ENCODE measurements around the gene TMPRSS7. TPM values are rescaled to one million over a fixed set of nuclear protein-coding genes. Genes with fewer than 3 reads are reported as not detected.
A peak's percentile ranks its signal among the peaks of the same experiment; 100 is the strongest.

The TMPRSS7 gene
- total RNA-seq, 2 donors from 2014 or later, result 0.24 to 1.6 TPM

DNA sequence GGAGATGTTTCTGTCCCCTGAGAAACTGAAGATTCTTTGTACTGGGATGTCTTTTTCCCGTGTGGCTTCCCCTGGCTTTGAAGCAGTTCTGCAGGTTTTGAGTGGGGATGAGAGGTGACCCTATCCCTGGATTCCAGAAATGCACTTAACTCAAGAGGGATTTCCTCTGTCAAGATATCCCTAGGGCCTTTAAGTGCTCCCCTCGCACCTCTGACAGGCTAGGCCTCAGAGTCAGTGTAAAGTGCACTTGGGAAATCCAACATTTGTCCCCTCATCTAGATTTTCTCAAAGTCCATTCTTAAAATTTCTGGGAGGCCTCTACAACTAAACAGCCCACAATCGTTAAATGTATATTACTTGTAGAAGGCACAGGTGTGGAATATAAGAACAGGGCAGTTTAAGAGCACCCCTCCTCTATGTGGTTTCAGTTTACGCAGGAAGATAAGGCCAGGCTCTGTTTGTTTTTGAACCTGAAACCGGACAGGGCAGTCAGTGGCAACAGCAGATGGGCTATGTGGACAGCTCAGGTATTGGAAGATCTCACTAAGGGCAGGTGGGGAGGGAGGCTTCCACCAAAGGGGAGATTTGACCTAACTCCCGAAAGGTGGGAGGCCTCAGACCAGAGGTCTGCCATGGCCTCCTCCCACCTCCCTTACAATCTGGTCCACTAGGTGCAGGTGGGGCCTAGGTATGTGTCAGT lies 56.5 kb downstream of the TMPRSS7 start:
- no peak overlapping the region for H3K4me3 Mint-ChIP-seq

GRCh38 chr3:112092496-112093179 lies 58.1 kb downstream of the TMPRSS7 start:
- H3K27ac Mint-ChIP-seq, result peak overlapping the region; percentile 4
- H3K36me3 Mint-ChIP-seq (ENCODE audit: low read depth), result peaks cover 24% of the 10 kb centered on the region
- no peak for ATAC-seq (replicated peaks)
- peaks cover 28% of the 10 kb centered on the region for H3K4me1 Mint-ChIP-seq
- H3K4me3 Mint-ChIP-seq, result peak overlapping the region; percentile 25
- H3K27me3 Mint-ChIP-seq, result no peaks in the 10 kb centered on the region
- no peaks in the 10 kb centered on the region for H3K9me3 Mint-ChIP-seq

More for the DNA sequence above, 56.5 kb downstream of the TMPRSS7 start:
- no peaks in the 10 kb centered on the region for H3K9me3 Mint-ChIP-seq
- H3K4me1 Mint-ChIP-seq, result peaks cover 31% of the 10 kb centered on the region
- peak overlapping the region; percentile 51 for H3K27ac Mint-ChIP-seq
- H3K36me3 Mint-ChIP-seq (ENCODE audit: low read depth), result peaks cover 24% of the 10 kb centered on the region
- H3K27me3 Mint-ChIP-seq, result no peaks in the 10 kb centered on the region
- ATAC-seq (replicated peaks), result no peak

DNA sequence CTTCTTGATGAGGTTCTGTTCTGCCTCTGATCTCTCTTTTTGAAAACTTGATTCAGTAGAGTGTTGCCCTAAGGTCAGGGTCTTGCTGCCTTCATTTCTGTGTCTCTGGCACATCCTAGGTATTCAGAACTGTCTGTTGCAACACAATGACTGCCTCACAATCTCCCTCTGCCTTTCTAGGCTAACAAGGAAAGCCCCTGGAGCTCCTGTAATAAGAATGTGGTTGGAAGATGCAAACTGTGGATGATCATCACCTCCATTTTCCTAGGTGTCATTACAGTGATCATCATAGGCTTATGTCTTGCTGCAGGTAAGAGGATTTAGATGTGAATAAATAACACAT lies 58.6 kb downstream of the TMPRSS7 start:
- H3K27ac Mint-ChIP-seq, result peak overlapping the region; percentile 4
- peaks cover 27% of the 10 kb centered on the region for H3K4me1 Mint-ChIP-seq
- no peaks in the 10 kb centered on the region for H3K27me3 Mint-ChIP-seq
- H3K9me3 Mint-ChIP-seq, result no peaks in the 10 kb centered on the region
- ATAC-seq (replicated peaks), result no peak
- H3K36me3 Mint-ChIP-seq (ENCODE audit: low read depth), result peaks cover 24% of the 10 kb centered on the region
- peak overlapping the region; percentile 25 for H3K4me3 Mint-ChIP-seq

DNA sequence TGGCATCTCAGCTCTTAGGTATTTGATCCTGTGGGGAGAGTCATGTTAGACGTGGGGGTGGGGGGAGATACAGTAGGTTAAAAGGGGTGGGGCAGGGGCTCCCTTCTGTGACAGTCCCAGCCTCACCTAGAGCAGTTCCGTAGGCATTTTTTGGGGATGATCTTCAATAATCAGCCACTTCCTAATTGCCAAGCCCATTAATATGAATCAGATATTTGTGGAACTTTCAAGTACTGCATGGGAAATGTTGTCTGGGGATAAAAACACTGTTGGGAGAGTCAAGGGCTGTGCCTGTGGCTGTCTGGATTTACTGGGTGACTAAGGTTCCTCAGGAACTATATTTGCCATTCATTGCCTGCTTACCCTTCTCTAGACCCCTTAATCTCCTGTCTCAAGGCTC lies 61.2 kb downstream of the TMPRSS7 start:
- H3K27me3 Mint-ChIP-seq, result no peaks in the 10 kb centered on the region
- H3K36me3 Mint-ChIP-seq (ENCODE audit: low read depth), result peaks cover 24% of the 10 kb centered on the region
- ATAC-seq (replicated peaks), result no peak
- H3K9me3 Mint-ChIP-seq, result no peaks in the 10 kb centered on the region
- no peak overlapping the region for H3K4me3 Mint-ChIP-seq
- H3K4me1 Mint-ChIP-seq, result peaks cover 23% of the 10 kb centered on the region
- no peak overlapping the region for H3K27ac Mint-ChIP-seq

GRCh38 chr3:112096176-112096575 lies 61.6 kb downstream of the TMPRSS7 start:
- no peaks in the 10 kb centered on the region for H3K9me3 Mint-ChIP-seq
- H3K36me3 Mint-ChIP-seq (ENCODE audit: low read depth), result peaks cover 24% of the 10 kb centered on the region
- H3K4me1 Mint-ChIP-seq, result peaks cover 23% of the 10 kb centered on the region
- no peak for ATAC-seq (replicated peaks)
- H3K27me3 Mint-ChIP-seq, result no peaks in the 10 kb centered on the region
- no peak overlapping the region for H3K4me3 Mint-ChIP-seq
- no peak overlapping the region for H3K27ac Mint-ChIP-seq

DNA sequence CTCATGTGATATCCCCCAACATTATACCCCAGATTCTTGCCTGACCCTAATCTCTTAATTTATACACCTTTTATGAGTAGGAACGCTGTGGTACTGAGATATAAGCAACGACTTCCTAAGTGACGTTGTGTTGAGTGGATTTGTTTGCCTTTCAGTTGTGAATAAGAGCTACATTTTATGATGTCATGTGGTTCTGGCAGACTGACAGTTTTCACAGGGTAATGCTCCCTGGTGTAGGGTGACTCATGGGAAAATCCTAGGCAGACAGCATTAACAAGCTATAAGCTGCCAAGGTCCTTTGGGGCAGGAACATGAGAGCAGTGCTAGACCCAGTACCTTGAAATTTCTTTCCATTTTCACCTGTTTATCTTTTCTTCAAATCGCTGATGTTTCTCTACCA lies 62.8 kb downstream of the TMPRSS7 start:
- peak overlapping the region; percentile 8 for H3K4me3 Mint-ChIP-seq
- no peaks in the 10 kb centered on the region for H3K9me3 Mint-ChIP-seq
- peak; percentile 99 for ATAC-seq (replicated peaks)
- no peaks in the 10 kb centered on the region for H3K27me3 Mint-ChIP-seq
- peaks cover 20% of the 10 kb centered on the region for H3K4me1 Mint-ChIP-seq
- H3K36me3 Mint-ChIP-seq (ENCODE audit: low read depth), result peaks cover 24% of the 10 kb centered on the region
- H3K27ac Mint-ChIP-seq, result peak overlapping the region; percentile 83

GRCh38 chr3:112101916-112102315 lies 67.4 kb downstream of the TMPRSS7 start:
- peaks cover 11% of the 10 kb centered on the region for H3K4me1 Mint-ChIP-seq
- no peak overlapping the region for H3K4me3 Mint-ChIP-seq
- ATAC-seq (replicated peaks), result no peak
- H3K36me3 Mint-ChIP-seq (ENCODE audit: low read depth), result peaks cover 15% of the 10 kb centered on the region
- H3K27me3 Mint-ChIP-seq, result no peaks in the 10 kb centered on the region
- H3K27ac Mint-ChIP-seq, result no peak overlapping the region
- no peaks in the 10 kb centered on the region for H3K9me3 Mint-ChIP-seq

- Mint-ChIP-seq H3K36me3 (ENCODE audit: low read depth) (peaks cover 31% of the 10 kb centered on the region), H3K4me3 (no peak overlapping the region), H3K9me3 (no peaks in the 10 kb centered on the region), H3K27me3 (no peaks in the 10 kb centered on the region), H3K27ac (no peak overlapping the region), H3K4me1 (no peaks in the 10 kb centered on the region)
- no peak for ATAC-seq (replicated peaks)
Measured at GRCh38 chr3:112104774-112105173, 70.2 kb downstream of the TMPRSS7 start.

- Mint-ChIP-seq H3K4me1 (peaks cover 5% of the 10 kb centered on the region), H3K4me3 (no peak overlapping the region), H3K27me3 (no peaks in the 10 kb centered on the region), H3K36me3 (ENCODE audit: low read depth) (peaks cover 51% of the 10 kb centered on the region), H3K9me3 (no peaks in the 10 kb centered on the region), H3K27ac (no peak overlapping the region)
- ATAC-seq (replicated peaks), result no peak
Measured at GRCh38 chr3:112109322-112109721, 74.8 kb downstream of the TMPRSS7 start.

DNA sequence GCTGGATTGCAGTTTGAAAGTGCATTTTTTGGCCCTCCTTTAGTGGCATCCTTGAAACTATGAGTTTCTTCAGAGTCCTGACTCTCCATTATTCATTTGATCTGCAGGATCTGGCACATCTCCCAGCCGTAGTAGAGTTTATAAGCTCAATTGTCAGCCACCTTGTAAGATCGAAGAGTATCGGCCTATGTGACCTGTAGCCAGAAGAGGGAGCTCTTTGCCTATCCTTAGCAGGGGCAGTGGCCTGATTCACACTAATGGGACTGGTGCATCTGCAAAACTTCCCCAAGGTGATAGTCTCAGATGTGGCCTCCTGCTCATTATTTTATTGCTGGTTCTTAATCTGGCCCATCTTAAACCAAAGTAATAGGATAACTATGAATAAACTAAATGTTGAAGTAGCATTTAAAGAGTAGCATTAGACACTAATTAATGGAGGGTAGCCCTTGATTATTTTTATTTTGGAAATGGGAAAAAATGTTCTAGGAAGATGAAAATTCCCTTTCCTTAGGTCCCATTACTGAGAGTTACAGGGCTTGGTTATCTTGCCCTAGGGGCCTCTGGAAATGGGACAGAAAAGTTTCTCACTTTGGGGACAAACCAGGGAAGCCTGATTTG lies 77.4 kb downstream of the TMPRSS7 start:
- H3K4me1 Mint-ChIP-seq, result peaks cover 10% of the 10 kb centered on the region
- no peaks in the 10 kb centered on the region for H3K27me3 Mint-ChIP-seq
- H3K36me3 Mint-ChIP-seq (ENCODE audit: low read depth), result peaks cover 62% of the 10 kb centered on the region
- ATAC-seq (replicated peaks), result peak; percentile 90
- H3K9me3 Mint-ChIP-seq, result no peaks in the 10 kb centered on the region
- H3K4me3 Mint-ChIP-seq, result no peak overlapping the region
- H3K27ac Mint-ChIP-seq, result peak overlapping the region; percentile 69

GRCh38 chr3:112114576-112115160 lies 80.1 kb downstream of the TMPRSS7 start:
- Mint-ChIP-seq H3K4me1 (peaks cover 13% of the 10 kb centered on the region), H3K36me3 (ENCODE audit: low read depth) (peaks cover 75% of the 10 kb centered on the region), H3K27me3 (no peaks in the 10 kb centered on the region), H3K4me3 (no peak overlapping the region), H3K27ac (peak overlapping the region; percentile 33), H3K9me3 (no peaks in the 10 kb centered on the region)
- ATAC-seq (replicated peaks), result no peak

GRCh38 chr3:112115161-112115739 lies 80.7 kb downstream of the TMPRSS7 start:
- Mint-ChIP-seq H3K4me1 (peaks cover 15% of the 10 kb centered on the region), H3K4me3 (no peak overlapping the region), H3K27ac (peak overlapping the region; percentile 33), H3K27me3 (no peaks in the 10 kb centered on the region), H3K36me3 (ENCODE audit: low read depth) (peaks cover 72% of the 10 kb centered on the region), H3K9me3 (no peaks in the 10 kb centered on the region)
- peak; percentile 68 for ATAC-seq (replicated peaks)

- Mint-ChIP-seq H3K4me1 (peaks cover 15% of the 10 kb centered on the region), H3K27me3 (no peaks in the 10 kb centered on the region), H3K4me3 (no peak overlapping the region), H3K36me3 (ENCODE audit: low read depth) (peaks cover 65% of the 10 kb centered on the region), H3K27ac (peak overlapping the region; percentile 23), H3K9me3 (no peaks in the 10 kb centered on the region)
- no peak for ATAC-seq (replicated peaks)
Measured at GRCh38 chr3:112115806-112116383, 81.4 kb downstream of the TMPRSS7 start.

- Mint-ChIP-seq H3K4me1 (peaks cover 12% of the 10 kb centered on the region), H3K27me3 (no peaks in the 10 kb centered on the region), H3K4me3 (no peak overlapping the region), H3K9me3 (no peaks in the 10 kb centered on the region), H3K36me3 (ENCODE audit: low read depth) (peaks cover 61% of the 10 kb centered on the region), H3K27ac (no peak overlapping the region)
- ATAC-seq (replicated peaks), result no peak
Measured at GRCh38 chr3:112116748-112117186, 82.2 kb downstream of the TMPRSS7 start.
